Thymus (tissue), 11 donors: Measurements from ENCODE around the gene KRT26. TPM values are rescaled to one million over a fixed set of nuclear protein-coding genes. Genes with fewer than 3 reads are reported as not detected.

Source experiments
- DNase-seq, 9 donors: peaks; one replicate each; pipeline ENCODE4 v3.0.0-alpha.2; 2013; ENCODE audit warnings: low spot score in 9 of 9, low read depth in 6 of 9, missing footprints in 1 of 9
- H3K27ac ChIP-seq, 2 donors: one replicate each; pipeline ENCODE4 v1.5.1; 2013; ENCODE audit warnings: control low read depth in 1 of 2, low read depth in 1 of 2, low read length in 1 of 2, mild to moderate bottlenecking in 1 of 2, moderate library complexity in 1 of 2
- H3K27me3 ChIP-seq, 2 donors: one replicate each; pipeline ENCODE4 v1.5.1; 2013; ENCODE audit warnings: low read length in 1 of 2; ENCODE audit not compliant: control insufficient read depth in 2 of 2, insufficient read depth in 1 of 2
- H3K36me3 ChIP-seq, 2 donors: one replicate each; pipeline ENCODE4 v1.5.1; 2013; ENCODE audit warnings: low read length in 1 of 2, mild to moderate bottlenecking in 1 of 2, moderate library complexity in 1 of 2; ENCODE audit not compliant: control insufficient read depth in 2 of 2, insufficient read depth in 2 of 2
- H3K4me1 ChIP-seq, 2 donors: one replicate each; pipeline ENCODE4 v1.5.1; 2013; ENCODE audit warnings: low read length in 2 of 2; ENCODE audit not compliant: control insufficient read depth in 2 of 2, insufficient read depth in 2 of 2
- H3K4me3 ChIP-seq, 2 donors: one replicate each; pipeline ENCODE4 v1.5.1; 2013; ENCODE audit warnings: low read length in 2 of 2, control low read depth in 1 of 2, mild to moderate bottlenecking in 1 of 2
- H3K9me3 ChIP-seq, 2 donors: one replicate each; pipeline ENCODE4 v1.5.1; 2013; ENCODE audit warnings: low read length in 1 of 2, mild to moderate bottlenecking in 1 of 2; ENCODE audit not compliant: control insufficient read depth in 2 of 2, insufficient read depth in 1 of 2
- WGBS: extraction: QIAGEN DNeasy Blood & Tissue Kit; methylation state at CpG from one replicate; pipeline ENCODE4 v1.1.7; 2013; 5-methylcytosine and 5-hydroxymethylcytosine counted together
- polyA plus RNA-seq: library from polyadenylated mRNA; stranded (reverse); fragments of 200-250 nt; gene quantifications from one replicate; pipeline ENCODE4 v1.2.3, GENCODE V29; 2013
- total RNA-seq: library from RNA; stranded (reverse); fragments of 120-200 nt; gene quantifications from one replicate; pipeline ENCODE4 v1.2.4, GENCODE V29; 2013
- donor health status: healthy.

Gene KRT26
- total and polyA plus RNA-seq, 2 donors, result 0.18 TPM; not detected in 1

- Histone ChIP-seq H3K36me3 (no peaks in the 10 kb centered on the region), H3K4me1 (no peaks in the 10 kb centered on the region), H3K9me3 (no peaks in the 10 kb centered on the region), H3K27ac (no peak overlapping the region), H3K27me3 (peaks cover 7 to 36% of the 10 kb centered on the region in 2 donors), H3K4me3 (no peak overlapping the region)
- no peak for DNase-seq
- WGBS, result 51% methylated on average over 1 of the region's 1 CpG
Observed at GRCh38 chr17:40800381-40800780, 28.4 kb upstream of the KRT26 start.

GRCh38 chr17:40799859-40800258 is 27.9 kb upstream of the KRT26 start, which contains the start of gene KRT28:
Gene KRT28 (minus strand): TSS chr17:40799959. CDS start chr17:40799893, 66 bp downstream.
- Histone ChIP-seq H3K9me3 (no peaks in the 10 kb centered on the region), H3K27ac (no peak within 1 kb of the TSS), H3K27me3 (peaks cover 9 to 37% of the 10 kb centered on the region in 2 donors), H3K36me3 (no peaks in the 10 kb centered on the region), H3K4me3 (no peak within 1 kb of the TSS), H3K4me1 (no peaks in the 10 kb centered on the region)
- no peak for DNase-seq
- WGBS, result 94% methylated on average over 3 of the region's 3 CpGs

GRCh38 chr17:40796846-40797245 is 24.8 kb upstream of the KRT26 start:
- H3K36me3 ChIP-seq, result no peaks in the 10 kb centered on the region
- H3K27ac ChIP-seq, result no peak overlapping the region
- no peaks in the 10 kb centered on the region for H3K4me1 ChIP-seq
- 80% methylated on average over 27 of the region's 27 CpGs for WGBS
- H3K4me3 ChIP-seq, result no peak overlapping the region
- H3K9me3 ChIP-seq, result no peaks in the 10 kb centered on the region
- peaks cover 9 to 33% of the 10 kb centered on the region in 2 donors for H3K27me3 ChIP-seq
- no peak for DNase-seq

GRCh38 chr17:40795019-40795667 is 23.1 kb upstream of the KRT26 start:
- no peak for DNase-seq
- no peak overlapping the region for H3K27ac ChIP-seq
- no peaks in the 10 kb centered on the region for H3K4me1 ChIP-seq
- H3K9me3 ChIP-seq, result no peaks in the 10 kb centered on the region
- no peaks in the 10 kb centered on the region for H3K36me3 ChIP-seq
- 90% methylated on average over 10 of the region's 10 CpGs for WGBS
- H3K4me3 ChIP-seq, result no peak overlapping the region
- H3K27me3 ChIP-seq, result peaks cover 9 to 27% of the 10 kb centered on the region in 2 donors

- 75% methylated on average over 2 of the region's 2 CpGs for WGBS
- Histone ChIP-seq H3K27ac (no peak overlapping the region), H3K4me1 (no peaks in the 10 kb centered on the region), H3K4me3 (no peak overlapping the region), H3K36me3 (no peaks in the 10 kb centered on the region), H3K9me3 (no peaks in the 10 kb centered on the region), H3K27me3 (peaks cover 9 to 24% of the 10 kb centered on the region in 2 donors)
- no peak for DNase-seq
Observed at GRCh38 chr17:40794466-40794865, 22.5 kb upstream of the KRT26 start.

- DNase-seq, result no peak
- WGBS, result 87% methylated on average over 10 of the region's 10 CpGs
Observed at GRCh38 chr17:40793832-40794231, 21.8 kb upstream of the KRT26 start.

GRCh38 chr17:40791787-40792436 is 19.9 kb upstream of the KRT26 start:
- no peak overlapping the region for H3K27ac ChIP-seq
- no peak overlapping the region for H3K4me3 ChIP-seq
- no peaks in the 10 kb centered on the region for H3K9me3 ChIP-seq
- DNase-seq, result no peak
- H3K27me3 ChIP-seq, result peaks cover 4 to 16% of the 10 kb centered on the region in 2 donors
- 58% methylated on average over 6 of the region's 6 CpGs for WGBS
- H3K36me3 ChIP-seq, result no peaks in the 10 kb centered on the region
- H3K4me1 ChIP-seq, result no peaks in the 10 kb centered on the region

More at GRCh38 chr17:40793832-40794231, 21.8 kb upstream of the KRT26 start:
- H3K4me3 ChIP-seq, result no peak overlapping the region
- H3K4me1 ChIP-seq, result no peaks in the 10 kb centered on the region
- H3K27me3 ChIP-seq, result peaks cover 9 to 22% of the 10 kb centered on the region in 2 donors
- no peak overlapping the region for H3K27ac ChIP-seq
- H3K36me3 ChIP-seq, result no peaks in the 10 kb centered on the region
- no peaks in the 10 kb centered on the region for H3K9me3 ChIP-seq

- 98% methylated on average over 1 of the region's 1 CpG for WGBS
- Histone ChIP-seq H3K4me3 (no peak overlapping the region), H3K4me1 (no peaks in the 10 kb centered on the region), H3K36me3 (no peaks in the 10 kb centered on the region), H3K27ac (no peak overlapping the region), H3K27me3 (peaks cover 4 to 9% of the 10 kb centered on the region in 2 donors), H3K9me3 (no peaks in the 10 kb centered on the region)
- DNase-seq, result no peak
Observed at GRCh38 chr17:40791111-40791510, 19.1 kb upstream of the KRT26 start.

GRCh38 chr17:40782450-40782849 is 10.4 kb upstream of the KRT26 start, which contains the start of gene KRT27:
Gene KRT27 (minus strand): TSS chr17:40782550. CDS start chr17:40782493, 57 bp downstream.
- no peak for DNase-seq
- WGBS, result 98% methylated on average over 4 of the region's 4 CpGs

More at GRCh38 chr17:40782450-40782849, 10.4 kb upstream of the KRT26 start, which contains the start of gene KRT27:
- no peaks in the 10 kb centered on the region for H3K9me3 ChIP-seq
- H3K4me3 ChIP-seq, result no peak within 1 kb of the TSS
- peaks cover 4 to 24% of the 10 kb centered on the region in 2 donors for H3K27me3 ChIP-seq
- H3K4me1 ChIP-seq, result no peaks in the 10 kb centered on the region
- H3K36me3 ChIP-seq, result no peaks in the 10 kb centered on the region
- no peak within 1 kb of the TSS for H3K27ac ChIP-seq
